HG02763 (cell line): ENCODE results near the gene CNPY1.
"Not testable (repeated sequence)": the region's sequence is repeated elsewhere in the genome, so short reads cannot be mapped to it uniquely, and the experiment has no call there.

ENCODE experiments used
- ATAC-seq: cut with Tn5 transposase; IDR thresholded peaks from one replicate; pipeline ENCODE4 v1.9.1; 2021; ENCODE audit warnings: mild to moderate bottlenecking, moderate library complexity; ENCODE audit not compliant: unreplicated experiment

The CNPY1 gene

DNA sequence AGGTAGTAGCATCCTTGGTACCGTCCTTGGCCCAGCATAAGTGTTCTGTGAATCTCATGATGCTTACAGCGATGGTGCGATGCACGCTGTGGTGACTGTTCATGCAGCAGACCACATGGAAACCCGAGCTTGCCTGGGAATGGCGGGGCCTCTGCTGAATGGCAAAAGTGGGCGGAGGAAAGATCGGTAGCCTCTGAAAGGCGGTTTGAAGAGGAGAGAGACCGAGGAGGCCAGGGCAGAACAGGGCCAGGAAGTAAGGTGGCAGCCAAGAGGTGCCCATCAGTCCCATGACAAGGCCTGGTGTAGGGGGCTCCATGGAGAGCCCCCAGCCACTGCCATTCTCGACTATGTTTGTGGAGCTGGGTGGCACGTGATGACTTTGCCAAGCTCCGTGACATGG is 33.2 kb upstream of the CNPY1 start:
- no peak for ATAC-seq

DNA sequence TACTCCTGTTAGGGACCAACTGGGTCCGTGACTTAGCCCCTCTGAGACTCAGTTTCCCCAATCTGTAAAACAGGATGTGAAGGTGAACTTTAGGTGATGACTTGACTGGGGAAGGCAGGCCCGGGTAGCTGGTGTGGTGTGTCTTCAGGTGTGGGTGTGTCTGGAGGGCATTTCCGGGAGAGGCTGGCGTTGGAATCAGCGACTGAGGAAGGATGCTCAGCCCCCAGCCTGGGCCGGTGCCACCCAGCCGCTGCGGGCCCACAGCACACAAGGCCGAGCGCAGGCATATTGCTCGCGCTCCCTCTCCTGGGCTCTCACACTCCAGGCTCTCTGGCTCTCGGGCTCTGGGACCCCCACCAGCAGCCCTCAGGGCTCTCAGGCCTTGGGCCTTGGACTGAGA is 31.7 kb upstream of the CNPY1 start:
- no peak for ATAC-seq

DNA sequence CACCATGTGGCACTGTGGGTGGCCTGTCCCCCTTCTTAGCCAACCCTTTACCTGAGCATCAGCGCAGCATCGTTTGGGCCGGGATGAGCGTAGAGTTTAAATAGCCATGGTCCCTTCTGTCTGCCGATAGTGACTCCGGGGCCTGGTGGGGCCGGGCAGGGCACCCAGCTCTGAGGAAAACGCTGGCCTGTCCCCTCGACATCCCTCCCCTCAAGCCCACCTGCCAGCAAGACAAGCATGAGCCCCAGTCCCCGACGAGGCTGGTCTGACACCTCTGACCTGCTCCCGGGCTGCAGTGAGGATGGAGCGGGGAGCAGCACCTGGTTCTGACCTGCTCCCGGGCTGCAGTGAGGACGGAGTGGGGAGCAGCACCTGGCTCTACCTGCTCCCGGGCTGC is 31.1 kb upstream of the CNPY1 start:
- ATAC-seq = no peak

DNA sequence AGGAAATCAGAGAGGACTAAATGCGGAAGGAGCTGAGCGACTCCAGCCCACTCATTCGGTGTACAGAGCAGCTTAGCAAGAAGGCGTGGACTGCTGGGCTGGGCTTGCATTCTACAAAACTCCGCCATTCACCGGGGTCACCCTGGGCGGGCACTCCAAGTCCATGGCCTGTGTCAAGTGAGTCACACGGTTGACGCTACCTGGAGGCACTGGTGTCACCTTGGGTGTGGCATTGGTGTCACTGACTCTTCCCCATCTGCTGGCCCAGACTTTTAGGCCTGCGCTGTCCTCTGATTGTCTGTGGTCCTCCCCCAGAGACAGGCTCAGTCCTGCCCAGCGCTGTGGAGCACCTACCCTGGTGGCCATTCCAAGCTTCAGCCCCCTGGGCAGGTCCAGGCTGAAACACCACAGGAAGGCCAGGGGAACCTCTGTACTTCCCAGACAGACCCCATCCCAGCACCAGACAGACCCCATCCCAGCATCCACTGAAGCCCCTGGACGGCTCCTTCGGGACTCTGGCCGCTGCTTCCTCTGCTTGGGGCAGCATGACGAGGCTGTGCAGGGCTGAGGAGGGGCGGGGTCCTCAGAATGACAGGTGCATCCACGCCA is 30.6 kb upstream of the CNPY1 start:
- ATAC-seq = no peak

DNA sequence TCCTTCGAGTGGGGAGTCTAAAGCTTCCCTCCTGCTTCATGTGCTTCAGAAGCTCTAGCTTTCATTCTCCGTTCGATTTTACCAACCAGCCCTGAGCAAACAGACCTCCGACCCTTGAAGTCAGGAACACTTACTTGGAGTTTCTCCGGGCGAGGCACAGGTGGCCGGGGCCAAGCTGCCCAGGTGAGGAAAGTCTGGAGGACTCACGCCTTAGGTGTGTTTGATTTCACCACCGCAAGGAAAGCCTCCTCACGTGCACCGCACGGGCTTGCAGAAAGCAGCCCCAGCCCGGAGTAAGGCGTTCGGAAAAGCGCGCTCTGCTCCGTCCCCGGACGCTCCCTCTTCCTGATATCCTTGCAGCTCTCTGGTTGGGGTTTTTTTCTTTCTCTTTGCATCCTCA is 30.1 kb upstream of the CNPY1 start:
- no peak for ATAC-seq

DNA sequence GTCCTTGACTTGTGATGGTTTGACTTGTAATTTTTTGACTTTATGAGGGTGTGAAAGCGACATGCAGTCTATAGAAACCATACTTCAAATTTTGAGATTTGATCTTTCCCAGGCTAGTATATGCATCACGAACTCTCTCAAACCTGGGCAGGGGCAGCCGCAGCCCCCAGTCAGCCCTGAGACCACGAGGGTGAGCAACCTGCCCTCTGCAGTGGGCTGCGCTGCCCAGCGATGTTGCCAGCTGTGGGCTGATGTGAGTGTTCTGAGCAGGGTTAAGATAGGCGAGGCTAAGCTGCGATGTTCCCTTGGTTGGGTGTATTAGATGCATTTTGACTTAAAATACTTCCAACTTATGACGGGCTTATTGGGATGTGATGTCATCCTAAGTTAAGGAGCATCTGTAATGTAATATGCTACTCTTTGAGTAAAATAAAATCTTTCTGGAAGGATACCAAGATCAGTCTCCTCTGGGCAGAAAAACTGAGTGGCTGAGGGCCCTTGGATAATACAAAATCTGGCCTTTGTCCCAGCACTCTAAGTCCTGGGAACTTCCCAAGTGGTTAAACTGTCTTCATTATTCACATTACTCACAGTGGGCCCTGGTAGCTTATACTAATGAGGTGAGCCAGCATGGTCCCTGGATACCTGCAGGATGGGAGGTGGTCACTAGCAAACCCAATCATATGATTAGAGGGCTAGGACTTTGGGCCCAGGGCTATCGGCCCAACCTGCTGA is 28.4 kb upstream of the CNPY1 start:
- ATAC-seq = no peak

DNA sequence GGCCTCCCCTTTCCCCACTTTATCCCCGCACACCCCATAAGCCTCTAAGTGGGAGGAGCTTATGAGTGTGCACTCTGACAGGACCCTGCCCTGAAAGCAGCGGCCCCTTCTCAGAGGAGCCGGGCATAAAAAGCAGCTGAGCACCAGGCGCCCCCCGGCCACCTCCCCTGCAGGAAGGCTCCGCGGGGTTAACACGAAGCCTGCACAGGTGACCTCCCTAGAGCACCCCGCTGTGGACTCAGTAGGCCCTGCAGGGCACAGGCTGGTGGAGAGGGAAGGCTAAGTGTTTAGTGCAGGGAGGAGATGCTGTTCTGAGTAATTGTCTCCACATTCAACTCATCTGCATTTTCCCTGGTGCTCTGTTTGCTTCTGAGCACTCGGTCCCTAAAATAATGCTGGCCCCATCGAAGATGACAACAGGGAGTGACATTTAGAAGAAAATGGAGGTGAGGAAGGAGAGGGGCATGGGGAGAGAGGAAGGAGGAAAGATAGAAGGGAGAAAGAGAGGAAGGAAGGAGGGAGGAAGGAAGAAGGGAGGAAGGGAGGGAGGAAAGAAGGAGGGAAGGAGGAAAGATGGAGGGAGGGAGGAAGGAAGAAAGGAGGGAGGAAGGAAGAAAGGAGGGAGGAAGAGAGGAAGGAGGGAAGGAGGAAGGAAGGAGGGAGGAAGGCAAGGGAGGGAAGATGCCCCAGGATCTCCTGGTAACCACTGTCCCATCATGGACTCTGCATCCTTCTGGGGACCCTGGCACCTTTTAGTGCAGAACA is 25.4 kb upstream of the CNPY1 start:
- no peak for ATAC-seq

DNA sequence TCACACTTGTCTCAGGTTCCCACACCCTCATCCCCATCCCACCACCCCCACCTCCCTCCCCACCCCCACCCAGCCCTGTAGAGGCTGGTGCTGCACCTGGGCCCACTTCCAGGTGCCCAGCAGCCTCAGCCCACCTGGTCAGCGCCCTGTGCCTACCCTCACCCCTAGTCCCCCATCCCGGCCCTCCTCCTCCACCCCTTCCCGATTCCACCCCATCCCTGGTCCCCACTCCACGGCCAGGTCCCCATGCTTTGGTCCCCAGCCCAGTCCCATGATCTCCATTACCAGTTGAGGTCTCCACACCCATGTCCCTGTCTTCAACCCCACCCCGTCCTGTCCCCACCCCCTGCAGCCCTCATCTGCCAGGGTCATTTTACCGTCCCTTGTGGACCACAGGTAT is 24.6 kb upstream of the CNPY1 start:
- no peak for ATAC-seq

DNA sequence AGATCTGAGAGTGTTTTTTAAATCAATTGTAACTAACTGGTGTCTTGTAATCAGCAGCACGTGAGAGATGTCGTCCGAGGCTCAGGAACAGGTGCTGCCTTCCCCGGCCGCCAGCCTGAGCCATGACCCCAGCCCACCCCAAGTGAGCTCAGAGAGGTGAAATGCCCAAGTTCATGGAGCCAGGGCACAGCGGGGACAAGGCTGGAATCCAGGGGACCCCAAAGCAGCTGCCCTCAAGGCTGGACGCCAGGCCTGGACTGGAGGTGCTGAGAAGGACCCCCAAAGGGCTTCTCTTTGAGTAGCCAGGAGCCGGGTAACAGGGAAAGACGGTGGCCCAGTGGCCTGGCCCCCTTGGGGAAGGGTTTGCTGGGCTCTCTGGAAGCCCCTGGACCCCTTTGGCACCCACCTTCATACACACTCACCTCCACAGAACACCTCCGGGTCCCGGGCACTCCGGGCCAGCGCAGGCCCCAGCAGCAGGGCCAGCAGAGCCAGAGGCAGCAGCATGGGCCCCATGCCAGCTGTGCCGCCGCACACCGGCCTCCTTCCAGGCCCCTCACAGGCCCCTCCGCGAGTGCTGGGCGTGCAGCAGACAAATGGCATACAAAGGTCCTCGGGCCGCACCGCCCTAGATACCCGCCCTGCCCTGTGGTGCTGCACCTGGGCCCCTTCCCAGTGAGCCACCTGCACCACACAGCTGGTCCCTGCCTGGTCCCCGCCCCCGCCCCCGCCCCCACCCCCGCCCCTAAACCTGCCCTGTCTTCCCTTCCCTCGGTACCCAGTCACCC is 24.0 kb upstream of the CNPY1 start:
- no peak for ATAC-seq

DNA sequence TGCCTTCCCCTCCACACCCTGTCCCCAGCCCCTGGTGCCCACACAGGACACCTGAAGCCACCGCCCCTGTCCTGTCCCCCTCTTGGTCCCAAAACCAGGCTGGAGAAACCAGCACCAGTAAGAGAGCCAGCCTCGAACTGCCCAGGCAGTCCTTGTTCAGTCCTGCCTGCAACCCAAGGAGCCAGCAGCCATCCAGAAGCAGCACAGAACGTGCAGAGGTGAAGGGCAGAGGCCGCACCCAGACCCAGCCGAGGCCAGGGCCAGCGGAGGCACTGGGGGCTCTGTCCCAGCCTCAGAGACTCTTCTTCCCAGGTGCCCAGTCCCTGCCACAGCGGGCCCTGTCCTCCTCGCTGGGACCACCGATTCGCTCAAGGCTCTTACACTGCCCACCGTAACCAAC is 23.3 kb upstream of the CNPY1 start:
- no peak for ATAC-seq

DNA sequence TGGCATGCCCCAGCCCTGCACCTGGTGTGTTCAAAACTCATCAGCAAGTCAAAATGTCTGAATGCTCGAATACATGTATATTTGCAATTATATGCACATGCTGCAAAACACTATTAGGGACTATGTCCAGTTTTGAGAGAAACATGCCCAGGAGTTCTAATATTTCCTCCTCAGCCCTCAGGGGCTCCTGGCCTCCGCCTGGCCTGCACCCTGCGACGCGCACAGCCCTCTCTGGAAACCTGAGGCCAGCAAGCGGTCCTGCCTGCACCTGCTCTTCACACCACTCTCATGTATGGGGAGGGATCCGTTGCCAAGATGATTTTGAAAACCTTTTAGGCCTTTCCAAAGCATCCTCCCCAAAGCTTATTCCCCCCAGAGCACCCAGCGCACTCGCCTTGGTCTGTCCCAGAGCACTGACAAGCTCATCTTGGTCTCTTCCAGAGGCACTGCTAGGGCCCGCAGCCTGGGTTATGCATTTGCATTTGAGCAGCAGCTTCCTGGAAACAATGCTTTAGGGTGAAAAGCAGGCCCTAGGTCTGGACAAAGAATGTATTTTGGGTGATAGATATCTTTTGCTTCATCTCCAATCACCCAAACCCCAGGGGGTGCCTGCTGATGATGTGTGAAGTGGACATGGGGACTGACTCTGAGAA is 22.6 kb upstream of the CNPY1 start:
- ATAC-seq = no peak

DNA sequence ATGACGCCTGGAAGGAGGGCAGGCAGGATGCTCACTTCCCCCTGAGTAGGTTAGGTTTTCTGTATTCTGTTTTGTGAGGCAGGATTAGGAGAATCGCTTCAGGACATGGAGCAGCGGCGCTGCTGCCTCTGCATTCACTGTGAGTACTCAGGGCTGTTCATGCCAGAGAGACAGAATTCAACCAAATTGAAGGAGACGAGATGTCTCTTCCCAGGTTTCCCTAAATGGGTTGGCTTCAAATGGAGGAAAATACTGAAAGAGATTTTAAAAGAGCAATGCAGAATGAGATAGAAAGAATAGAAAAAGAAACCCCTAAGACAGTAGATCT is 21.9 kb upstream of the CNPY1 start:
- ATAC-seq = no peak

DNA sequence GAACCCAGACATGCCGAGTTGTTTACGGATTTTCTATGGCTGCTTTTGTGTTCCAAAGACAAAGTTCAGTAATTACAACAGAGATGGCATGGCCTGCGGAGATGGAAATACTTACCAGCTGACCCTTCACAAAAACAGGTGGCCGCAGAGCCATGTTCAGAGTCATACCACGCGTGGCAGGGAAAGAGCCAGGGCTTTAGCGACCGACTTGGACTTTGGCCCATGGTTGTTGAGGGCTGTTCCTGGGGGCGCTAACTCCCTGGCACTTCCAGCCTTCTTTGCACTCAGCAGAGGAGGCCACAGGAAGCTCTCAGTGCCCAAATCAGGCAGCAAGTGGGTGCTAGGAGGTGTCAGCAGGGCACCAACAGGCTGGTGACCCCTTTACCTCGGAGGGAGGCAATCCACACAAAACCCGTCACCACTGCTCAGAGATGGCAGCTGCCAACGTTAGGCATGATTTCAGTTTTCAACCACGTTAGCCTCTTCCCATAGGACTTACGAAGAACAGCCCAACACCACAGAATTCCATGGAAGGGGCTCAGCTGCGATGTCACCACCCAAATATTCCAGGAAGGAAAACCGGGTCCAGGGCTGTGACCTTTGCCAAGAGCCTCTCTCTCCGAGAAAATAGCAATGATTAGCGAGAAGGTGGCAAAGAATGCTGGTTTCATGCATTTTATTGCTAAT is 21.4 kb upstream of the CNPY1 start:
- ATAC-seq = no peak

DNA sequence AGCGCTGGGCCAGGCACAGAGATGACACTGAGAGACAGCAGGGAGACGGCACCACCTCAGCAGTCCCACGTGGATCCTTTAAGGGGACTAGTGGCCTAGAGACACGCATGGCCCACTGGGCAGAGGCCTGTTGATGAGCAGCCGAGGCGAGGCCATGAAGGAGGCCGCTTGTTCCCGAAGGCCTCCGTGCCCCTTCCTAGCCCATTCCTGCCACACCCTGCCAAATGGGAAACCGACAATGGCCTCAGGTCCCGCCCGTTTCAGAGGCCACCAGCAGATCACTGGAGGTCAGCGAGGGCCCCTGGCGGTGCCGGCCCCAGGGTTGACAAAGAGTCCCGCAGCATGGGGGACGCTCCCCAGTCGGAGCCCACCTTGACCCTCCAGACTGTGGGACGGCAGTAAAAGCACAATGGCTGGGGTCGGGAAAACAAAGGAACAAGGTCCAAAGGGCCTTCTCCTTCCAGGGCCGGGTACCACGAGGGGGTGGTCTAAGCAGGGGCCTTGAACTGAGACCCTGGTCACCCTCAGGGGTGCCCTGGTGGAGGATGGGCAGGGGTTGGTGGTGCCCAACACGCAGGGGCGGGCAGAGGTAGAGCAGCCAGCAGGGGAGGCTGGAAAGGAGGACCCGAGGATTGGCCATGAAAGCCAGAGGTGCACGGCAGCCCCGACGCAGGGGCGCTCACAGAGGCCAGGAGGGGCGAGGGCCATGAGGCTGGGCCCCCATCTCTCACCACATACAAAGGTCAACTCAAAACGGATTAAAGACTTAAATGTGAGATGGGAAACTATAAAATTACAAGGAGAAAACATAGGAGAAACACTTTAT is 19.9 kb upstream of the CNPY1 start:
- ATAC-seq = no peak

DNA sequence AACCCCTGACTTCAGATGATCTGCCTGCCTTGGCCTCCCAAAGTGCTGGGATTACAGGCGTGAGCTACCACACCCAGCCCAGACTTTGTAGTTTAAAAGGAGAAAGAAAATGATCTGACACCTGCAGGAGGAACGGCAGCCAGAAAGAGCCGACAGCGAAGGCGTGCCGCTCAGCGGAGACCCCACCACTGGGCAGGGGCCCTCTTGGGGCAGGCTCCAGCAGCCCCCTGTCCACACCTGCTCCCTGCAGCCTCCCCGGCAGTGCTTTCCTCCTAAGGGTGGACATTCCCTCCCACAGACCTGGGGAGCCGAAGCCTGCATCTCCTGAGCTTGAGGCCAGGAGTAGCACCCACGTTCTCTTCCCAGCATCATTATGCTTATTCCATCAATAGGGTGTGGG is 19.2 kb upstream of the CNPY1 start:
- no peak for ATAC-seq

DNA sequence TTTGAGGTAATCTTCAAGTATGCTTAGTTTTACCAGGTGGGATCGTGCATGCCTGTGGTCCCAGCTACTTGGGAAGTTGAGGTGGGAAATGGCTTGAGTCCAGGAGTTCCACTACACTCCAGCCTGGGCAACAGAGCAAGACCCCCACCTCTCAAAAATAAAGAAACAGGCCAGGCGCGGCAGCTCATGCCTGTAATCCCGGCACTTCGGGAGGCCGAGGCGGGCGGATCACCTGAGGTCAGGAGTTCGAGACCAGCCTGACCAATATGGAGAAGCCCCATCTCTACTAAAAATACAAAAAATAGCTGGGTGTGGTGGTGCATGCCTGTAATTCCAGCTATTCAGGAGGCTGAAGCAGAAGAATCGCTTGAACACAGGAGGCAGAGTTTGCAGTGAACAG is 16.6 kb upstream of the CNPY1 start:
- not testable (repeated sequence) for ATAC-seq

DNA sequence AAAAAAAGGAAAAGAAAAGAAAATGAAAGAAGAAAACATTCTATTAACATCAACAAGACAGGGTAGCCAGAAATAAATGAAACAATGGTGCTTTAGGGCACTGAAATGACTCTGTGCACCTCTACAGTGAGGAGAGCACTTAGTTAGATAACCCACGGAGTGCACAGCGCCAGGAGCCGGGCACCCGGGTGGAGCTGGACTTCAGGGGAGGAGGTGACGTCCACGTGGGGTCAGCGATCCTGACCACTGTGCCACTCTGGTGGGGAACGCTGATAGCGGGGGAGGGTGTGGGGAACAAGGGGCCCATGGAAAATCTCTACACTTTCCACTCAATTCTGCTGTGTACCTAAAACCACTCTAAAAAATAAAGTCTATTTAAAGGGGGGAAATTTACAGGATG is 15.7 kb upstream of the CNPY1 start:
- no peak for ATAC-seq

DNA sequence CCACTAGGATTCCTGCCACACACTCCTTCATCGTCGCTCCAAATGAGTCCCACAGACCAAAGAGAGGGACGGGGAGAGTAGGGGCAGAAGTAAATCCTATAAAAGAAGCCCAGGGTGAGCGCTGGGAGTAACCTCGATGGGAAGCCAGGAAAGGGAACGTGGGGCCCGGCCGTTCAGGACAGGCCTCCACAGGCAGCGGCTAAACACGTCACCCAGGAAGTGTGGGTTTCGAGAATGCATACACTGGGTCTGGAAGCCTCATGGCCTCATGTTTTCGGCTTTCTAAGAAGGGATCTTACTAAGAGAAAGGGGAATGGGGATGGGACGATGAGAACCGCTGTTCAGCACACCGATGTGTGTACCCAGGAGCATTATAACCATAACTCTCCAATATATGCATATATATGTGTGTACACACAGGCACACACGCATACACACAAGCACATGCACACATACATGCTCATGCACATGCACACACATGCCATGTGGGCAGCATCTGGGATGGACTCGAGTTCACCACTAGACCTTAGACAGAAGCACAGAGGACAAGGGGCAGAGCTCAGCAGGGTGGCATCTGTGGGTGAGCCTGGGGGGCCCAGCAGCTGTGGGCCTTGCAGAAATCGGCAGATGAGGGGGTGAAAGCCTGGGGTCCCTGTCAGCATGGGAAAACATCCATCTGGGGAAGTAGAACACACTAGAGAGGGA is 14.8 kb upstream of the CNPY1 start:
- no peak for ATAC-seq
